Adipocyte (in vitro differentiated cells): ENCODE results near the gene IQCB1.
A peak's percentile ranks its signal among the peaks of the same experiment; 100 is the strongest.
"Not testable (repeated sequence)": the region's sequence is repeated elsewhere in the genome, so short reads cannot be mapped to it uniquely, and the experiment has no call there.

Experiments
- DNase-seq: peaks from one replicate; pipeline ENCODE4 v3.0.0-alpha.2; 2015; ENCODE audit warnings: low read depth
- H3K27me3 ChIP-seq: replicated peaks from 2 replicates; pipeline ENCODE4 v1.7.0; 2013; ENCODE audit warnings: mild to moderate bottlenecking, low read length, moderate library complexity; ENCODE audit not compliant: control insufficient read depth, insufficient read depth
- H3K36me3 ChIP-seq: 2 replicates; pipeline ENCODE4 v1.7.0; 2013; ENCODE audit warnings: low read length, mild to moderate bottlenecking, moderate library complexity; ENCODE audit not compliant: control insufficient read depth, insufficient read depth, severe bottlenecking
- H3K4me1 ChIP-seq: 2 replicates; pipeline ENCODE4 v1.7.0; 2013; ENCODE audit warnings: mild to moderate bottlenecking, low read length, moderate library complexity; ENCODE audit not compliant: control insufficient read depth, insufficient read depth
- H3K4me3 ChIP-seq: 2 replicates; pipeline ENCODE4 v1.7.0; 2013; ENCODE audit warnings: mild to moderate bottlenecking, low read length, moderate library complexity
- H3K9ac ChIP-seq: 2 replicates; pipeline ENCODE4 v1.7.0; 2013; ENCODE audit warnings: mild to moderate bottlenecking, low read length, moderate library complexity
- H3K9me3 ChIP-seq: 2 replicates; pipeline ENCODE4 v1.7.0; 2013; ENCODE audit warnings: mild to moderate bottlenecking, low read length, moderate library complexity; ENCODE audit not compliant: control insufficient read depth

The IQCB1 gene, protein sequence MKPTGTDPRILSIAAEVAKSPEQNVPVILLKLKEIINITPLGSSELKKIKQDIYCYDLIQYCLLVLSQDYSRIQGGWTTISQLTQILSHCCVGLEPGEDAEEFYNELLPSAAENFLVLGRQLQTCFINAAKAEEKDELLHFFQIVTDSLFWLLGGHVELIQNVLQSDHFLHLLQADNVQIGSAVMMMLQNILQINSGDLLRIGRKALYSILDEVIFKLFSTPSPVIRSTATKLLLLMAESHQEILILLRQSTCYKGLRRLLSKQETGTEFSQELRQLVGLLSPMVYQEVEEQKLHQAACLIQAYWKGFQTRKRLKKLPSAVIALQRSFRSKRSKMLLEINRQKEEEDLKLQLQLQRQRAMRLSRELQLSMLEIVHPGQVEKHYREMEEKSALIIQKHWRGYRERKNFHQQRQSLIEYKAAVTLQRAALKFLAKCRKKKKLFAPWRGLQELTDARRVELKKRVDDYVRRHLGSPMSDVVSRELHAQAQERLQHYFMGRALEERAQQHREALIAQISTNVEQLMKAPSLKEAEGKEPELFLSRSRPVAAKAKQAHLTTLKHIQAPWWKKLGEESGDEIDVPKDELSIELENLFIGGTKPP

GRCh38 chr3:121834671-121835464, at the start of gene IQCB1, which contains the start of gene EAF2:
Gene IQCB1 (minus strand): TSS chr3:121835060. CDS start chr3:121828960, 6,100 bp downstream.
Gene EAF2 (plus strand): TSS chr3:121835209. CDS start chr3:121835286, 77 bp downstream.
- Histone ChIP-seq H3K27me3 (no peaks in the 10 kb centered on the region), H3K9me3 (no peaks in the 10 kb centered on the region), H3K9ac (peak within 1 kb of the TSS; percentile 93), H3K4me1 (peaks cover 8% of the 10 kb centered on the region), H3K4me3 (peak within 1 kb of the TSS; percentile 85), H3K36me3 (peaks cover 6% of the 10 kb centered on the region)
- peak; percentile 99 for DNase-seq

DNA sequence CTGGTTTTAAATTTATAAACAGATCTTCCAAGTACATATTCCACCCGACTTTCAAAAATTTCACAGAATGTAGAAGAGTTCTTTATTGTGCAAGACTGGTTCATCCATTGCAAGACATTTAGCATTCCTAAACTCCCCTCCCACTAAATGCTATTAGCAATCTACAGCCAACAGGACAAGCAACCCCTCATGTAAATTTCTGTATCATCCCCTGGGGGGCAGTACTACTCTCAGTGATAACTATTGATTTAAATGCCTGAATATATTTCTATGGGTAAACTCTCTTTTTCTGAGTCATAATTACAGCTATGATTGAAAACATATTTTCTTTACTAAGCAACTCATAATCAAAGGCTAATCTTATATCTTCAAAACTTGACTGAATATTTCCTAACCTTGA, 48.6 kb upstream of the IQCB1 start:
- H3K9ac ChIP-seq, result no peak overlapping the region
- H3K27me3 ChIP-seq, result no peaks in the 10 kb centered on the region
- H3K4me1 ChIP-seq, result no peaks in the 10 kb centered on the region
- peak; percentile 45 for DNase-seq
- H3K36me3 ChIP-seq, result no peaks in the 10 kb centered on the region
- no peak overlapping the region for H3K4me3 ChIP-seq
- no peaks in the 10 kb centered on the region for H3K9me3 ChIP-seq

- H3K9ac ChIP-seq, result no peak overlapping the region
- DNase-seq, result no peak
- no peaks in the 10 kb centered on the region for H3K4me1 ChIP-seq
- H3K4me3 ChIP-seq, result no peak overlapping the region
- no peaks in the 10 kb centered on the region for H3K27me3 ChIP-seq
- H3K36me3 ChIP-seq, result no peaks in the 10 kb centered on the region
- H3K9me3 ChIP-seq, result no peaks in the 10 kb centered on the region
These were observed 43.6 kb upstream of the IQCB1 start for GRCh38 chr3:121878411-121878810.

DNA sequence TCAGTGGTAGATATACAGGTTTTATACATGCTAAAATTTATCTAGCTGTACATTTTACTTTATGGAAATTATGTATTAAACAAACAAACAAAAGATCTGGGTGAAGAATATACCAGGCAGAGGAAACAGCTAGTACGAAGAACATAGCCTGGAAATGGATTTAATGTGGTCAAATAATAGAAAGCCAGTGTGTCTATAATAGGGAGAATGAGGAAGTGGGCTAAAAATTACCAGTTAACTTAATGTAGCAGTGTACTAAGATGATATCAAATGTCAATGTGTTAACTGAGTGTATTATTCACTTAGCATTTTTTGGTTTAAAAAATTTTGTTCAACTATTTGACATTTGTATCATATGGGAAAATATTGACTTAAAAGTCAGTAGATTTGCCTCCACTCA, 36.6 kb upstream of the IQCB1 start:
- H3K9ac ChIP-seq, result no peak overlapping the region
- H3K4me1 ChIP-seq, result no peaks in the 10 kb centered on the region
- no peak overlapping the region for H3K4me3 ChIP-seq
- no peaks in the 10 kb centered on the region for H3K9me3 ChIP-seq
- no peaks in the 10 kb centered on the region for H3K36me3 ChIP-seq
- no peak for DNase-seq
- H3K27me3 ChIP-seq, result no peaks in the 10 kb centered on the region

DNA sequence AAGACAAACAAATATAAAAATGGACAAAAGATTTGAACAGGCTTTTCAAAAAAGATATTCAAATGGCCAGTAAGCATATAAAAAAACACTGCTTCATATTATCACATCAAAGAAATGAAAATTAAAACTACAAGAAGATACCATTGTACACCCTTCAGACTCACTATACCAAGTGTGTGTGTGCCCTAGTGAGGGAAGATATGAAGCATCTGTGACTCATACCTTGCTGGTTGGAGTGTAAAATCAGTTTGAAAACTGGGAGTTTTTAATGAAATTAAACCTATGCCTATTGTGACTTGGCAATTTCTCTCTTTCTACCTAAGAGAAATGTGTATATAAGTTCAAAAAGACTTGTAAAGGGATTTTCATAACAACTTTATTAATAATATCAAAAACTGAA, 35.9 kb upstream of the IQCB1 start:
- no peak overlapping the region for H3K4me3 ChIP-seq
- no peaks in the 10 kb centered on the region for H3K9me3 ChIP-seq
- H3K9ac ChIP-seq, result no peak overlapping the region
- H3K27me3 ChIP-seq, result no peaks in the 10 kb centered on the region
- H3K36me3 ChIP-seq, result no peaks in the 10 kb centered on the region
- DNase-seq, result no peak
- no peaks in the 10 kb centered on the region for H3K4me1 ChIP-seq

DNA sequence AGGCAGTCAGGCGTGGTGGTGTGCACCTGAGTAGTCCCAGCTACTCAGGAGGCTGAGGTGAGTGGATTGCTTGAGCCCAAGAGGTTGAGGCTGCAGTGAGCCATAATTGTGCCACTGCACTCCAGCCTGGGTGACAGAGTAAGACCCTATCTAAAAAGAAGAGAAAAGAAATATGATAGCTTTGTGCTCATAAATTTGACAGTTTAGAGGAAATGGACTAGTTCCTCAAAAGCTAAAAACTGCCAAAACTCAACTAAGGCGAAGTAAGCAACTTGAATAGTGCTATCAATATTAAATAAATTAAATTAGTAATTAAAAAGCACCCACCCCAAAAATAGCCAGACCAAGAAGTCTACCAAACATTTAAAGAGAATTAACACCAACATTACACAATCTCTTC, 34.9 kb upstream of the IQCB1 start:
- Histone ChIP-seq H3K36me3 (no peaks in the 10 kb centered on the region), H3K4me1 (no peaks in the 10 kb centered on the region), H3K27me3 (no peaks in the 10 kb centered on the region), H3K9ac (no peak overlapping the region), H3K9me3 (no peaks in the 10 kb centered on the region), H3K4me3 (no peak overlapping the region)
- no peak for DNase-seq

GRCh38 chr3:121863801-121864200, 28.9 kb upstream of the IQCB1 start:
- Histone ChIP-seq H3K4me3 (no peak overlapping the region), H3K9ac (no peak overlapping the region), H3K4me1 (no peaks in the 10 kb centered on the region), H3K9me3 (no peaks in the 10 kb centered on the region), H3K27me3 (no peaks in the 10 kb centered on the region), H3K36me3 (no peaks in the 10 kb centered on the region)
- DNase-seq, result no peak

- H3K36me3 ChIP-seq, H3K9me3 ChIP-seq, H3K4me3 ChIP-seq, H3K9ac ChIP-seq, H3K4me1 ChIP-seq, DNase-seq, H3K27me3 ChIP-seq: not testable (repeated sequence)
These were observed 28.4 kb upstream of the IQCB1 start for GRCh38 chr3:121863247-121863646.

- not testable (repeated sequence) for H3K27me3 ChIP-seq, H3K4me3 ChIP-seq, H3K9me3 ChIP-seq, H3K9ac ChIP-seq, H3K36me3 ChIP-seq, DNase-seq, H3K4me1 ChIP-seq
These were observed 22.9 kb upstream of the IQCB1 start for GRCh38 chr3:121857778-121858177.

- Histone ChIP-seq H3K4me1 (no peaks in the 10 kb centered on the region), H3K9me3 (no peaks in the 10 kb centered on the region), H3K36me3 (no peaks in the 10 kb centered on the region), H3K9ac (no peak overlapping the region), H3K4me3 (no peak overlapping the region), H3K27me3 (no peaks in the 10 kb centered on the region)
- DNase-seq, result no peak
These were observed 20.7 kb upstream of the IQCB1 start for GRCh38 chr3:121855555-121855954.

GRCh38 chr3:121852256-121852655, 17.4 kb upstream of the IQCB1 start:
- Histone ChIP-seq H3K9ac (no peak overlapping the region), H3K4me1 (no peaks in the 10 kb centered on the region), H3K27me3 (no peaks in the 10 kb centered on the region), H3K36me3 (no peaks in the 10 kb centered on the region), H3K9me3 (no peaks in the 10 kb centered on the region), H3K4me3 (no peak overlapping the region)
- no peak for DNase-seq
